Thymus (tissue), 2 donors: ENCODE data around the gene MSI1. TPM values are rescaled to one million over a fixed set of nuclear protein-coding genes. Genes with fewer than 3 reads are reported as not detected.

Experiments
- polyA plus RNA-seq: library from polyadenylated mRNA; stranded (reverse); fragments of 200-250 nt; gene quantifications from one replicate; pipeline ENCODE4 v1.2.3, GENCODE V29; 2013
- total RNA-seq: library from RNA; stranded (reverse); fragments of 120-200 nt; gene quantifications from one replicate; pipeline ENCODE4 v1.2.4, GENCODE V29; 2013
- donor health status: healthy.

Gene MSI1
- total and polyA plus RNA-seq, 2 donors, result 0.05 to 0.25 TPM

Other genes starting within 250 kb of the MSI1 start
- gene GCN1, start 174.4 kb downstream of the MSI1 start, total RNA-seq, result 34.5 TPM
- gene GCN1, start 174.4 kb downstream of the MSI1 start, polyA plus RNA-seq, result 22.4 TPM
- gene RPLP0, start 168.1 kb downstream of the MSI1 start, total RNA-seq, result 3,220 TPM
- 2,741 TPM for gene RPLP0, start 168.1 kb downstream of the MSI1 start, polyA plus RNA-seq
- gene PXN, start 103.4 kb downstream of the MSI1 start, total RNA-seq, result 7.2 TPM
- gene PXN, start 103.4 kb downstream of the MSI1 start, polyA plus RNA-seq, result 112 TPM
- gene RNU4-2, start 77.3 kb downstream of the MSI1 start, total RNA-seq, result 19,743 TPM
- gene RNU4-2, start 77.3 kb downstream of the MSI1 start, polyA plus RNA-seq, result not detected
- gene RNU4-1, start 75.9 kb downstream of the MSI1 start, total RNA-seq, result 7,767 TPM
- not detected for gene RNU4-1, start 75.9 kb downstream of the MSI1 start, polyA plus RNA-seq
- gene SIRT4, start 66.8 kb downstream of the MSI1 start, total RNA-seq, result 2.8 TPM
- gene SIRT4, start 66.8 kb downstream of the MSI1 start, polyA plus RNA-seq, result 2.8 TPM
- 0.09 TPM for gene PLA2G1B, start 41.4 kb downstream of the MSI1 start, total RNA-seq
- gene PLA2G1B, start 41.4 kb downstream of the MSI1 start, polyA plus RNA-seq, result 1.5 TPM
- 443 TPM for gene COX6A1, start 68.9 kb upstream of the MSI1 start, total RNA-seq
- 494 TPM for gene COX6A1, start 68.9 kb upstream of the MSI1 start, polyA plus RNA-seq
- 34.8 TPM for gene TRIAP1, start 77.2 kb upstream of the MSI1 start, total RNA-seq
- 50.3 TPM for gene TRIAP1, start 77.2 kb upstream of the MSI1 start, polyA plus RNA-seq
- gene GATC, start 77.3 kb upstream of the MSI1 start, total RNA-seq, result 22.8 TPM
- gene GATC, start 77.3 kb upstream of the MSI1 start, polyA plus RNA-seq, result 14.4 TPM
- gene SRSF9, start 100.6 kb upstream of the MSI1 start, total RNA-seq, result 152 TPM
- 178 TPM for gene SRSF9, start 100.6 kb upstream of the MSI1 start, polyA plus RNA-seq
- gene DYNLL1, start 126.9 kb upstream of the MSI1 start, total RNA-seq, result 248 TPM
- gene DYNLL1, start 126.9 kb upstream of the MSI1 start, polyA plus RNA-seq, result 410 TPM
- gene COQ5, start 160.0 kb upstream of the MSI1 start, total RNA-seq, result 32.6 TPM
- 47.5 TPM for gene COQ5, start 160.0 kb upstream of the MSI1 start, polyA plus RNA-seq
- gene RNF10, start 165.2 kb upstream of the MSI1 start, total RNA-seq, result 44.8 TPM
- gene RNF10, start 165.2 kb upstream of the MSI1 start, polyA plus RNA-seq, result 165 TPM
- 55.4 TPM for gene POP5, start 212.2 kb upstream of the MSI1 start, total RNA-seq
- gene POP5, start 212.2 kb upstream of the MSI1 start, polyA plus RNA-seq, result 95.1 TPM